ENCODE results near the gene CRACR2A.

The CRACR2A gene

DNA sequence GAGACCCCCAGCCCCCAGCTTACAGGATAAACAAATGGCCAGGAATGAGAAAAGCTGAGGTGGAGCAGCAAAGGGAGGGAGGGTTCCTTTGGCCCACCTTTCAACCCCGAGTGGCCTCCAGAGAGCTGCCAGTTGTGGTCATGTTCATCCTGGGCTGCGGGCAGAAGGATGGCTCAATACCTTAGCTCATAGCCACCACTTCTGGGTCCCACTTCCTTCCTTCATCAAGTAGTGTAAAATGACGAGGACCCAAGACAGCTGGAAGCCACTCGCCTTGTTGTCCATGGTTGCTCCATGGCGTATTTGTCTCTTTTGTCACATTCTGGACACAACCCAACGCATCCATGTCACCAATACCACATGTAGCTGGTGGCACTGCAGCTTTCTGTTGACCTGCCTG, 24.2 kb downstream of the CRACR2A start:
- TF ChIP-seq, protein P1, sequence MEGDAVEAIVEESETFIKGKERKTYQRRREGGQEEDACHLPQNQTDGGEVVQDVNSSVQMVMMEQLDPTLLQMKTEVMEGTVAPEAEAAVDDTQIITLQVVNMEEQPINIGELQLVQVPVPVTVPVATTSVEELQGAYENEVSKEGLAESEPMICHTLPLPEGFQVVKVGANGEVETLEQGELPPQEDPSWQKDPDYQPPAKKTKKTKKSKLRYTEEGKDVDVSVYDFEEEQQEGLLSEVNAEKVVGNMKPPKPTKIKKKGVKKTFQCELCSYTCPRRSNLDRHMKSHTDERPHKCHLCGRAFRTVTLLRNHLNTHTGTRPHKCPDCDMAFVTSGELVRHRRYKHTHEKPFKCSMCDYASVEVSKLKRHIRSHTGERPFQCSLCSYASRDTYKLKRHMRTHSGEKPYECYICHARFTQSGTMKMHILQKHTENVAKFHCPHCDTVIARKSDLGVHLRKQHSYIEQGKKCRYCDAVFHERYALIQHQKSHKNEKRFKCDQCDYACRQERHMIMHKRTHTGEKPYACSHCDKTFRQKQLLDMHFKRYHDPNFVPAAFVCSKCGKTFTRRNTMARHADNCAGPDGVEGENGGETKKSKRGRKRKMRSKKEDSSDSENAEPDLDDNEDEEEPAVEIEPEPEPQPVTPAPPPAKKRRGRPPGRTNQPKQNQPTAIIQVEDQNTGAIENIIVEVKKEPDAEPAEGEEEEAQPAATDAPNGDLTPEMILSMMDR (IDR thresholded peaks at IDR 0.05): no peak

DNA sequence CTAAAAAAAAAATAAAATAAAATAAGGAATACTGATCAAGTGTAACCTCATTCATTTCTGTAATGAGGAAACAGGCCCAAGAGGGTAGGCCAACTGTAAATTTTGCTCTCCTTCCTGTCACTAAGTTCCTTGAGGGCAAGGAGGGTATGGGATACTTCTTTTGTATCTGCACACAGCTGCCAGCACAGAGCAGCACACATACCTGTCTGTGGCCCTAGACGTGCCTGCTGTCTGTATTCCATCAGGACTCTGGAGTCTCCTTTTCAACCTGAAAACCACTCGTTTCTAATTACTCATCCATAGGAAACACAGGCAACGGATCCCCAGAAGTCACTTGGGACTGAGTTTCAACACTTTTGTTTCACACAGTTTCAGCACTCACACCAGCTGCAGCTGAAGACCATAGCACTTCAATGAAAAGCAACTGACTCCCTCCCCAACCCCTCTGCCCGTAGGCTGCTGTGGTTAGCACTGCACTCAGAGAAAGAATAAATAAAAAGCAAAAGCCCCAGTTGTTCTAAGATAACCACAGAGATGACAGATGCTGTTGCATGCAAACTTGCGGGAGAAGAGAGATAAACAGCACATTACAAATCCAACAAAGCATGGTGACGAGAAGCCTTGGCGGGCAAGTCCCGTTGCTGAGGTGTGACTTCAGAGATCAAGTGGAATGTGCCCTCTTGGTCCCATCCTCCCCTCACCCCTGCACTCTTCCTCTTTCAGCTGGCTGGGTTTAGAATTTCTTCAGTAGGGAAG, 24.9 kb downstream of the CRACR2A start:
- TF ChIP-seq, protein P1 (IDR thresholded peaks at IDR 0.05): no peak

DNA sequence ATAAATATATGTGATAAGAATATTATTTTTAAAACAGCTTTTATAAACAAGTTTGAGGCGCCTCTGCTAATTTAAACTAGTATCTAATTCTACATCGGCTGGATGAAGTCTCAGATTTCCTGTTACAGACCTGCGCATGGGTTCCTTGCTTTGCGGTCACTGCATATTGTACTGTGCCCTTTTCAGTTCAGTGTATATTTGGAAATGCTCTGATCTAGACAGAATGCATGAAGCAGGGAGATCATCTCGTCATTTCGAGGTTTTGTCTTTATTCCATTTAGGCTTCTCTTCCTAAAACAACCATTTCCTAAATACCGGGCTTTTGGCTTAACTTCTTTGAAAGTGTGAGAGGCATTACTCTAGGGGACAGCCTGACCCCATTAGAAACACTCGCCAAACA, 25.6 kb downstream of the CRACR2A start:
- TF ChIP-seq, protein P1 (IDR thresholded peaks at IDR 0.05): no peak

DNA sequence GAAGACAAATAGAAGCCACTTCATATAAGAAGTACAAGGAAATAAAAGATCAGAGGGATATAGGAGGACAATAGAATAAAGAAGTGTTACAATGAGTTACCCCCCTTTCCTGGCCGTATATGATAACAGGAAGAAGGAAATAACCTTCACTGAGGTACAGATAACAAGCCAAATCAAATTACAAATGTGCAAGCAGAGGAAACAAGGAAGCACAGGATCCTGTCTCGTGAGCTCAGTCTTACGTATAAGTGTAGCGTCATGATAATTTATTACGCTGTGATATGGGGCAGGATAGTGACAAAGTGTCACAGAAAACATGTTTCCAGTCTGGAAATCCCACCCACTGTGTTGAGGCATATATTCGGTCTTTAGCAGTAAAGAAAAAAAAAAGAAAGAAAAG, 26.5 kb downstream of the CRACR2A start:
- TF ChIP-seq, protein P1 (IDR thresholded peaks at IDR 0.05): no peak

DNA sequence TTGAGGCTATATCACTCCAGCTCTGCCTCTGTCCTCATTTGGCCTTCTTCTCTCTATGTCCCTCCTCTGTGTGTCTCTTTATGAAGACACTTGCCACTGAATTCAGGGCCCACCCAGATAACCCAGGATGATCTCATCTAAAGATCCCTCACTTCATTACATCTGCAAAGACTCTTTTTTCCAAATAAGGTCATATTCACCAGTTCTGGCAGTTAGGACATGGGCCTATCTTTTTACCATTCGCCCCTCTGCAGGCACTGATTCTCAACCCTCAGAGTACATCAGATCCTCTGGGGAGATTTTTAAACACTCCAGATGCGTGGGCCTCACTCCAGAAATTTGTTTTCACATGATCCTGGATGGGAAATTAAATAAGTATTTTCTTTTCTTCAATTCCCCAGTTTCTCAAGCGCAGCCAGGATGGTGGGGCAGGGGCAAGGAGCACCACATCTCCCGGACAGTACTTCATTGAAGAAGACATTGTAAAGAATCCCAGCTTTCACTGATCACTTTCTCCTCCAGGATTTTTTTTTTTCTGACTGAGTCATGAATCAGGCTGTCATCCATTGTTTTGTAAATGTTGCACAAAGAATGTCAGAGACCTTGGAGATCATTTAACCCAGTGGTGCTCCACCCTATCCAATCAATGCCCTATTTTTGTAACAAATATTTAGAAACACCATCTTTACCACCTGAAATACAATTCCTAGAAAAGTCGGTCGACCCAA, 27.4 kb downstream of the CRACR2A start:
- TF ChIP-seq, protein P1 (IDR thresholded peaks at IDR 0.05): no peak

DNA sequence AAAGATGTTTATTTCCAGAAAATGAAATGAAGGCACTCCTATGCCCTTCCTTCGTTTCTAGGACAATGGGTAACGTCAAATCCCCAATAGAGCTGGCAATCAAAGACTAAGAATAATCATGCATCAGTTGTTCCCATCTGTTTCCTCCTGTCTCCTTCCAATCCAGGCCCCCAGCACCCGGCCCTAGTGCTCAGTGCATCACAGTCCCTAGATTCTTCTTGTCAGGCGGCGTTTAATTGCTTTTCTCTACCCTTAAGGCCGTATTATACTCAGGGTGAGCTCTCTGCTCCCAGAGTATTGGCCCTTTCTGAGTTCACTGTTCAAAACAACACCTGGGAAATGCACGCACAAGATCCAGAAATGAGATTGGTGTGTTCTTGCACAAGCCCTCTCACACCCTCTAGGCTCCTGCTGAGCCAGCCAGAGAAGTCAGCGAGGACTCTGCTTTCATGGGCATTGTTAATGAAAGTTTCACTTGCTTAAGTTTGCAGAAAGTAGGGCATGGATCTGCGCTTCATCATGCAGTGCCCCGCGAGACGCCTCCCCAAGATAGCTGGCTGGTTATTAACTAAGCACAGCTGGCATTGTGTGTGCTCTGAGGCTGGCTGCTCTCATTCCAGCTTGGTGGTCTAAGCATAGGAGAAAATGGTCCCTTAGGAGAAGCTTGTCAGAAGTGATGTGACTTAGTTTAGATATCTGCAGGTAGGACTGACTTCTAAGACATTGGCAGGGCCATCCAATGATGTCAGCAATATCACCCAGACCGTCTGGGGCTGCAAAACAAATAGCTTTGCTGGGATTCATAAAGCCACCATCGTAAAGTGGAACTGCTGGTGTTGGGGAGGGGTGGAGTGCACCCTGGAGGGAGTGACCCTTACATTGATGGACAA, 28.7 kb downstream of the CRACR2A start:
- TF ChIP-seq, protein P1 (IDR thresholded peaks at IDR 0.05): no peak

DNA sequence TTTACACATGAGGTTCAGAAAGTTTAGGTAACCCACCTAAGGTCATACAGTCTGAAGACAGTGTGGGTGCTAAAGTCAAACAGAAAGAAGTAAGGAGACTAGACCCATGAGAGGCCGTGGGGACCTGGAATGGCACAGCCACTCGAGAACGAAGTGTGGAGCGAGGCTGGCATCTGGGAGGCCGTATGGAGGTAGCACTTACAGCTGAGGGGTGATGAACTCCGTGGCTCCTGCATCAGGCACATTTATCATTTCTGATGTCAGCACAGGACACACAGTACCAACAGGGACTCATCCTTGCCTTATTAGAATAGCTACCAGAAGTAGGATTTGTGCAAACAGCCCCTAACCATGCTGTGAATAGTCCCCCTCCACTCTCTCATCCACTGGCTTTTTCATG, 30.5 kb downstream of the CRACR2A start:
- TF ChIP-seq, protein P1 (IDR thresholded peaks at IDR 0.05): no peak
